ENCODE measurements around the gene MIF4GD.
A peak's percentile ranks its signal among the peaks of the same experiment; 100 is the strongest.
"Not testable (repeated sequence)": the region's sequence is repeated elsewhere in the genome, so short reads cannot be mapped to it uniquely, and the experiment has no call there.

MIF4GD gene, protein sequence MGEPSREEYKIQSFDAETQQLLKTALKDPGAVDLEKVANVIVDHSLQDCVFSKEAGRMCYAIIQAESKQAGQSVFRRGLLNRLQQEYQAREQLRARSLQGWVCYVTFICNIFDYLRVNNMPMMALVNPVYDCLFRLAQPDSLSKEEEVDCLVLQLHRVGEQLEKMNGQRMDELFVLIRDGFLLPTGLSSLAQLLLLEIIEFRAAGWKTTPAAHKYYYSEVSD

GRCh38 chr17:75270966-75271232 is at the start of gene MIF4GD:
Gene MIF4GD, minus strand, starts transcription at chr17:75271231. Its CDS starts 1,036 bp downstream, at chr17:75270195.
- no peak for DNase-seq

DNA sequence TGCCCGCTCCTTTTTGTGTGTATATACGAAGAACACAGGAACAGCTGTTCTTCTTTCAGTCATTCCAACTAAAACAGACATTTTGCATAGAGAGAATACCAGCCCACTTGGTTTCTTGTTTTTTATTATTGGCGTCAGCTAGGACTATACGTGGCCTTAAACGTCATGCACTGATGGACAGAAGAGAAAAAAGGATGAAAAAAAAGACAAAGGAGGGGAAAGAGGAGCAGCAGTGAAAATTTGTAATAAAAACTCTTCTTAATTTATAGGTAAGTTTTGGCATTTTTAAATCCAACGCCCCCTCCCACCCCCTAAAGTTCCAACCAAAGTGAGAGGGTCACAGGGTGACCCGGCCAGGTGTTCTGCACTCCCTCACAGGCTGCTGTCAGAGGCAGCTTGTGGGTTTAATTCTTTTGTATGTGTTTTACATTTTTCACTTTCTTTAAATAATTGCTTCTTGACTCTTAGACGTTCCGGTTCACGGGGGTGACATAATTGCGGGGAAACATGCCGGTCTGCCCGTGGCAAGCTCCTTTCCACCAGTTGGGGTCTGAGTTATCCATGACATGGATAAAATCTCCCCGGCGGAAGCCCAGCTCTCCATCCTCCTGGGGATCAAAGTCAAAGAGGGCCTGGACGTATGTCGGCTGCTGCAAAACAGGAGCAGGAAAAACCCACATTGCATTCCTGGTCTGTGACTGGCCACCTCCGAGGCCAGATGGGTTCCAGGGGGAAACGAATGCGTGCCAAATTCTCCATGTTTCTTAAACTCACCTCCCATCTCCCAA is 49.1 kb upstream of the MIF4GD start:
- no peak for DNase-seq

DNA sequence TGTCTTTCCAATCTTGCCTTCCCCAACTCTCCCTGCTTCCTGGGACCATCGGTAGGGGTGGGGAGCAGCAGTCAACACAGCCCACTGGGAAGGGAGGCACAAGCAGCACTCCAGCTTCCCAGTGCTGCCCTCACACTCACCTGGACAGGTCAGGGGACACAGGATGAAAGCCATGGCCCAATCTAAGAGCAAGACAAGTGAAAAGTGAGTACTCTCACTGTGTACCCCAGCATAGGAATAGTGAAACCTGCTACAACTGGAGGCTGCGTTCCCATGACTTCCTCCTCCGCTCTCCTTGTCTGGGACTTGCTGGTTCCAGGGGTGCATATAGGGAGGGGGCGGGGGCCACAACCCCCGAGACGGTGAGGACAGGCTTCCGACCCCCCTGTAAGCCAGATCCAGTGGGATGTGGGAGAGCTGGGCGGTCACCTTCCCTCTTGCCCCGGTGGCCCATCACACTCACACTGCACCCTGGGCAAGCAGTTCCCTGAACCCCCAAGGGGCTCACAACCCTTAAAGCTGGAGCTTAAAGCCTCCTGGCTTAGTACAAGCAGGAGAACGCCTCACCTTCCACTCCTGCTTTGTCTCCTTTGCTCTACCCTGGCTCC is 47.7 kb upstream of the MIF4GD start:
- DNase-seq = no peak

- no peak for DNase-seq
Observed at GRCh38 chr17:75318211-75318610, 47.2 kb upstream of the MIF4GD start.

DNA sequence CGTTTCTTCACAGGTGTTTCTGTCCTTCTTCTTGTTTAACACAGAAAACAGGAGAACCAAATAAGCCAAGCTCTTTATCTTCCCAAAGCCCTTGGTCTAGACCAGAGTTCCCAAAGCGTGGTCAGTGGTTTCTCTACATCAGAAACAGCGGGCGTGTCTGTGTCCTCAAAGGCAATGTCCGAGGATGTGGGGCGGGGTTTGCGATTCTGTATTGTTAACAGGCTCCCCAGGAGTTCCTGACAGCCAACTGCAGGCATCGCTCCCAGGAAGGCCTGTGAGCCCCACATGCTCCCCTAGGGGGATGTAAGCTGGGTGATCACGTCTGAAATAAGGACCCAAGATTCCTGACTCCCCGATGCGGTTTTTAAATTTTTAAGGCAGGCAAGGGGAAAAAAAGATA is 46.6 kb upstream of the MIF4GD start:
- DNase-seq = no peak

DNA sequence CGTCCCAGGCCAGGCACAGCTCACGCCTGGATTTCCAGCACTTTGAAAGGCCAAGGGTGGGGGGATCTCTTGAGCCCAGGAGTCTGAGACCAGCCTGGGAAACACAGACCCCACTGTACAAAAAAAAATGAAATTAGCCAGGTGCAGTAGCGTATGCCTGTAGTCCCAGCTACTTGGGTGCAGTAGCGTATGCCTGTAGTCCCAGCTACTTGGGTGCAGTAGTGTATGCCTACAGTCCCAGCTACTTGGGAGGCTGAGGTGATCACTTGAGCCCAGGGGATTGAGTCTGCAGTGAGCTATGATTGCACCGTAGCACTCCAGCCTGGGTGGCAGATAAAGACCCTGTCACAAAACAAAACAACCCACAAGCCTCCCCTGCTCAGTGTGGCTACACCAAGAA is 45.2 kb upstream of the MIF4GD start:
- DNase-seq = no peak

- no peak for DNase-seq
Observed at GRCh38 chr17:75315541-75316243, 44.7 kb upstream of the MIF4GD start.

GRCh38 chr17:75313941-75314551 is 43.0 kb upstream of the MIF4GD start:
- no peak for DNase-seq

GRCh38 chr17:75308732-75309629 is 38.0 kb upstream of the MIF4GD start:
- DNase-seq = no peak

- DNase-seq = no peak
Observed at GRCh38 chr17:75307957-75308731, 37.1 kb upstream of the MIF4GD start.

DNA sequence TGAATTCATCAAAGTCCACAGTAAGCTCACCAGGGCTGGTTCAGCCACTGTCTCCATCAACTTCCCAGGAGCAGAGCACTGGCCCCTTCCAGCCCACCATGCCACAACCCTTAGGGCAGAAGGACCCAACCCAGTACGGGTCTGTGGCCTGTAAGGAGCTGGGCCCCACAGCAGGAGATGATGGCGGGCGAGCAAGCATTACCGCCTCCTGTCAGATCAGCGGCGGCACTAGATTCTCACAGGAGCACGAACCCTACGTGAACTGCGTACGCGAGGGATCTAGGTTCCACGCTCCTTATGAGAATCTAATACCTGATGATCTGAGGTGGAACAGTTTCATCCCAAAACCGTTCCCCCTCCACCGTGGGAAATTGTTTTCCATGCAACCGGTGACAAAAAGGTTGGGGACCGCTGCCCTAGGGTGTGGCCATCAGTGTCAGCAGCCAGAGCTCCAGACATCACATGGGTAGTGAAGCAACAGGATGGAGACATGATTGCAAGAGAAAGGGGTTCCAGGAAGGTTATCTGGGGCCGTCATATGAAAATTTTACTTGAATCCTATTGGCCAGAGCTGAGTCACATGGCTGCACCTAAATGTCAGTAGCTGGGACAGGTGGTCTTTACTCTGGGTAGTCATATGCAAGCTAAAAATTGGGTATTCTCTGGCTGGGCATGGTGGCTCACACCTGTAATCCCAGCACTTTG is 30.6 kb upstream of the MIF4GD start:
- no peak for DNase-seq

GRCh38 chr17:75301049-75301448 is 30.0 kb upstream of the MIF4GD start:
- no peak for DNase-seq

DNA sequence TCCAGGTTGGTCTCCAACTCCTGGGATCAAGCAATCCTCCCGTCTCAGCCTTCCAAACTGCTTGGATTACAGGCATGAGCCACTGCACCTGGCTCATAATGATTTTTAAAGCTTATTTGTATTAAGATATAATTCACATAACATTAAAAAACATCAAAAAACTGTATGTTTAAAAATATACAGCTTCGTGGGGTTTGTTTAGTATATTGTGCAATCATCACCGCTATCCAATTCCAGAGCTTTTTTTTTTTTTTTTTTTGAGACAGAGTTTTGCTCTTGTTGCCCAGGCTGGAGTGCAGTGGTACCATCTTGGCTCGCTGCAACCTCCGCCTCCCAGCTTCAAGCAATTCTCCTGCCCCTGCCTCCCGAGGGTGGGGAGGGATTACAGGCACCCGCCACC is 29.2 kb upstream of the MIF4GD start:
- no peak for DNase-seq

DNA sequence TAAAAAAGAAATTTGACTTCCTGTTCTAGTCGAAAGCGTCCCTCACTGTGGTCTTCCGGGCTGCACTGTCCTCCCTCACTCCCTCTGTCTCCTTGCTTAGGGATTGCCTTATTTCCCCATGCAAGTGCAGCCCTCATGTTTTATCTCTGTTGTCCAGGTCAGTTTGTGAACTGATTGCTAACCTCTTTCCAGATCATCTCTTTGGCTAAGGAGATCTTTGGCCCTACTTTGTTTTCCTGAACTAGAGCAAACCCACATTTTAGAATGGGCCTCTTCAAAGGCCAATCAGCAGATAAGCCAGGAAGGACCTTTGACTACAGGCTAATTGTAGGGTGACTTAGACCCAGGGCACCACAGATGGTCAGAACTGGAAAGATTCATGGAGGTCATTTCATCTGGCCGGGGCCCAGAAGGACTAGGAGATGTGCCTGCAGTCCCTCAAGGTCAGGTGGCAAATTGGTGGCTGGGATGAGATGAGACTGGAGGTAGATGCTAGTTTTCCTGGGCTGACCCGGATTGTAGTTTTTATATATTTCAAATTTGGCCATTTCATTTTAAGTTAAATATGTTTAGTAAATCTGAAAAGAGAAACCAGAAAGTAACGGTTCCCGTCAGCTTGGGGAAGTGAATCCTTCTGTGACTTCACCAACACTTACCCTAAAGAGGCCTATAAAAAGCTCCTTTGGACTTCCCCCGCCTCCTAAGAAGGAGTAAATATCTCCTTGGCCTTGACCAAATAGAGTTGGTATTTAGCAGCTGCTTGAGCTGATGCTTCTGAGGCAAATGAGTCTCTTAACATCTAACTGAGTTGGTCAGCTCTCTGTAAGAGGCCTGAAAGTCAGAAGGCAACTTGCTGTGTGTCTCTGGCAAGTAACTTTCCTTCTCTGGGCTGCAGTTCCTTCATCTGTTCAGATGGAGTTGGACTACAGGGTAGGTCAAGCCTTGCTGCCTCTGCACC is 24.4 kb upstream of the MIF4GD start:
- no peak for DNase-seq

DNA sequence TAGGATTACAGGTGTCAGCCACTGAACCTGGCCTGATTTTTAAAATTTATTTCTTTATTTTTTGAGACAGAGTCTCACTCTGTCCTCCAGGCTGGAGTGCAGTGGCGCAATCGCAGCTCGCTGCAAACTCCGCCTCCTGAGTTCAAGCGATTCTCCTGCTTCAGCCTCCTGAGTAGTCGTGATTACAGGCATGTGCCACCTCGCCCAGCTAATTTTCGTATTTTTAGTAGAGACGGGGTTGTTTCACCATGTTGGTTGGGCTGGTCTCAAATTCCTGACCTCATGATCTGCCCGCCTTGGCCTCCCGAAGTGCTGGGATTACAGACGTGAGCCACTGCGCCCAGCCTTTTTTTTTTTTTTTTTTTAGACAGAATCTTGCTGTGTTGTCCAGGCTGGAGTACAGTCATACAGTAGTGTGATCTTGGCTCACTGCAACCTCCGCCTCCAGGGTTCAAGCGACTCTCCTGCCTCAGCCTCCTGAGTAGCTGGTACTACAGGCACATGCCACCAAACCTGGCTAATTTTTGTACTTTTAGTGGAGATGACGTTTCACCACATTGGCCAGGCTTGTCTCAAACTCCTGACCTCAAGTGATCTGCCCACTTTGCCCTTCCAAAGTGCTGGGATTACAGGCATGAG is 21.9 kb upstream of the MIF4GD start:
- not testable (repeated sequence) for DNase-seq

GRCh38 chr17:75289832-75290337 is 18.9 kb upstream of the MIF4GD start:
- DNase-seq = peak; percentile 55

DNA sequence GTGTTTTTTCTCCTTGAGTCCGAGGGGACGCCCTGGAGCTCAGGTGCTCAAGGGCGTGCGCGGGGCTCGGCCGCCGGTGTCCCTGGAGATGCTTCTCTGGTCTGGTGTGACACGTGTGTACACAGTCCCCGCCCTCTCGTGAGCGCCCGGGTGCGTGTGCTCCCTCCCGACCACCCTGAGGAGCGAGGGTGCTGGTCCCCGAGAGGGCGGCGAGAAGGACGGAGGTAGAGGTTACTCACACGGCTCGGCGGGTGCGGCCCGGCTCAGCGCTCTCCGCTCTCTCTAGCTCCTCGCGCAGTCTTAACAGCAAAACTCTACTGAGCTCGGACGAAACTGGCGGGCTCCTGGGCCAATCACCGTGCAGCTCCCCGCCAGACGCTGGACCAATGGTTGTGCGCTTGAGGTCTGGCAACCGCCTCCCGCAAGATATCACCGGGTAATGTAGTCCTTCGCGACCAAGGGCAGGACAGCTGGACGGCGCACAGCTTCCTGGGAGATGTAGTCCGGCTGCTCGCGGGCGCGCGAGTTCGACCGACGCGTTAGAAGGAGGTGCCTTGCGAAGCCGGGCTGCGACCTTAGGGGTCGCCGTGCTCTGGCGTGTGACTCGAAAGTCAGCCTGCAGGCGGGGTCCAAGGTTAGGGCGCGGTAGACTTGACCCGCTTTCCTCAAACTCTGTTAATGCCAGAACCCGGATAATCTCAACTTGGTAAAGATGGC is 18.2 kb upstream of the MIF4GD start, which contains the start of gene SLC25A19:
TSS of gene SLC25A19 (minus strand) at position 319 of the 717 bp plus-strand sequence. CDS start 2,669 bp downstream, outside the sequence.
- peak; percentile 95 for DNase-seq

DNA sequence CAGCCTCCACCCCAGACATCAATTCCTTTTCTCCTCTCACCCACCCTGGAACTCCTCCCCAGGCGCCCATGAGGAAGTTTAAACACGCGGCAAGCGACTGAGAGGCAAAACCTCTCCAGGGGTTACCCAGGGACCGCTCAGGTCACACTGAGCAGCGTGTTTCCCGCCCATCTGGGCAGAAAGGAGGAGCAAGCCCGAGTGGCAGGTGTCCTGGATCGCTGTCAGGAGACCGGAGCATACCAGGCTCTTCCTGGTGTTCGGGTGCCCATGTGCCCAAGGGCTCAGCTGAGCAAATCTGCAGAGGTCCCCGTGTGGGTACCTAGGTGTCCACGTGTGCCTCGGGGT is 17.7 kb upstream of the MIF4GD start:
- peak; percentile 19 for DNase-seq

Data from activated CD4-positive, alpha-beta T cell treated with anti-CD3 and anti-CD28 coated beads for 1 hour (primary cell).